Testis (tissue), 3 donors: Measurements from ENCODE around the gene PMP22. TPM values are rescaled to one million over a fixed set of nuclear protein-coding genes. Genes with fewer than 3 reads are reported as not detected.

ENCODE experiments used
- DNase-seq: peaks from one replicate; pipeline ENCODE4 v3.0.0-alpha.2; 2019
- H3K27ac ChIP-seq, 2 donors: fragments of 200-600 bp; sonication (generic); one replicate each; pipeline ENCODE4 v1.5.1; 2019
- H3K27me3 ChIP-seq: fragments of 200-600 bp; sonication (generic); one replicate; pipeline ENCODE4 v1.5.1; 2019
- H3K36me3 ChIP-seq: fragments of 200-600 bp; sonication (generic); one replicate; pipeline ENCODE4 v1.5.1; 2017; ENCODE audit warnings: low read depth; ENCODE audit errors: missing control alignments
- H3K4me1 ChIP-seq: fragments of 200-600 bp; sonication (generic); one replicate; pipeline ENCODE4 v1.5.1; 2019
- H3K4me3 ChIP-seq, 2 donors: fragments of 200-600 bp; sonication (generic); one replicate each; pipeline ENCODE4 v1.5.1; 2017 to 2019
- H3K9me3 ChIP-seq: fragments of 200-600 bp; sonication (generic); one replicate; pipeline ENCODE4 v1.5.1; 2017
- POLR2A ChIP-seq: fragments of 450-650 bp; IDR thresholded peaks from one replicate; pipeline ENCODE4 v1.6.1; 2017; ENCODE audit warnings: antibody characterized with exemption, mild to moderate bottlenecking, moderate library complexity
- WGBS, 2 donors: methylation state at CpG; one replicate each; pipeline ENCODE4 v1.1.5; 2018; 5-methylcytosine and 5-hydroxymethylcytosine counted together
- intact Hi-C: fragments of 100-400 bp; cut with DNase I; formaldehyde crosslinking; loops from one replicate; pipeline ENCODE4 v1.15.1; 2023; ENCODE audit warnings: low total_unique reads
- polyA plus RNA-seq: library from polyadenylated mRNA; stranded (reverse); fragments of 350-450 nt; fragmentation: Illumina TruSeq; extraction: RNeasy Lipid Tissue Mini Kit (QIAGEN cat#74804); gene quantifications from one replicate; pipeline ENCODE4 v1.2.3, GENCODE V29; 2014; ENCODE audit warnings: low read depth, low replicate concordance; ENCODE audit not compliant: insufficient read depth
- total RNA-seq, 2 donors: library from RNA; depleted of rRNA; stranded (reverse); fragments of >200 nt; gene quantifications; one replicate each; pipeline ENCODE4 v1.2.3, GENCODE V29; 2016
- TF ChIP-seq, protein P1 (sequence below), 3 experiments: fragments of 450-650 bp in 2 of 3; fragments of 200-600 bp in 1 of 3; sonication (generic) in 1 of 3; IDR thresholded peaks; one replicate each; pipeline ENCODE4 v1.5.1; 2016 to 2019; ENCODE audit warnings: antibody characterized with exemption in 3 of 3, mild to moderate bottlenecking in 2 of 3, moderate library complexity in 1 of 3

Gene PMP22
- total and polyA plus RNA-seq, 3 donors from 2014 or later = 31.1 to 70.0 (median 49.2) TPM

DNA sequence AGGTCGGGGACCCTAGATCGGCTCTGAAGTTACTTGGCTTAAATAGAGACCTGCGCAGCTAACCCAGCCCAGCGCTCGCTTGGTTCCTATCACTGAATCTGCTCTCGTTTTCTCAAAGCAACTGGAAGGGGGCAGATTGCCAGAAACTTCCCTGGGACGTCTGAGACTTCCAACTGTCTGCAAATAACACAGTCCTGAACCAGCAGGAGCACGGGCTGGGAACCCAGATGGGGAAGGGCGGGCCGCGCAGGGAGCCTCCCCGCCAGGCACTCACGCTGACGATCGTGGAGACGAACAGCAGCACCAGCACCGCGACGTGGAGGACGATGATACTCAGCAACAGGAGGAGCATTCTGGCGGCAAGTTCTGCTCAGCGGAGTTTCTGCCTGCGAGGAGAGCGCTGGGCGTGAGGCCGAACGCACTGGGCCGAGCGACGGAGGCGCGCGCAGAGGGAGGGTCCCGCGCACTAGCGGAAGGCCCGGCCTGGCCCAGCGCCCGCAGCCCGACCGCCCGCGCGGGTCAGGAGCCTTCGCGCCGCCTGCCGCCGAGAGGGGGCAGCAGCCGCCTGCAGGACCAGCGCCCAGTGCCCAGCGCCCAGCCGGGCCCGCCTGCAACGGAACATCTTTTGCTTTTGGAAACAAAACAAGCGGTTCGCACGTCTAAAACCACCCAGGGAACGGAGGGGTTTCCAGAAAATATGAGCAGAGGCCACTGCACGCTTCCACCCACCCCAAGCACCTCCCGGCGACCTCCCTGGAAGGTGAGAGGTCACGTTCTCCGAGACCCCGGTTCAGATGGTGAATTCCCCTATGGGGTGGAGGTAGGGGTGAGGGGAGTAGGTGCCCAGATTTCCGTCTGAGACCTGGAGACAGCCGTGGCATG is 4.5 kb downstream of the PMP22 start:
- intact Hi-C loops = no loop called here
- WGBS, 2 donors = 0 to 2% methylated on average over 15 to 51 of the region's 67 CpGs
- Histone ChIP-seq H3K9me3 (no peaks in the 10 kb centered on the region), H3K36me3 (no peaks in the 10 kb centered on the region), H3K4me1 (peaks cover 34% of the 10 kb centered on the region), H3K27me3 (no peaks in the 10 kb centered on the region), H3K4me3 (peak overlapping the region; percentile 70 to 80), H3K27ac (peak overlapping the region; percentile 88 to 93)
- TF ChIP-seq POLR2A = no peak
- TF ChIP-seq, protein P1, sequence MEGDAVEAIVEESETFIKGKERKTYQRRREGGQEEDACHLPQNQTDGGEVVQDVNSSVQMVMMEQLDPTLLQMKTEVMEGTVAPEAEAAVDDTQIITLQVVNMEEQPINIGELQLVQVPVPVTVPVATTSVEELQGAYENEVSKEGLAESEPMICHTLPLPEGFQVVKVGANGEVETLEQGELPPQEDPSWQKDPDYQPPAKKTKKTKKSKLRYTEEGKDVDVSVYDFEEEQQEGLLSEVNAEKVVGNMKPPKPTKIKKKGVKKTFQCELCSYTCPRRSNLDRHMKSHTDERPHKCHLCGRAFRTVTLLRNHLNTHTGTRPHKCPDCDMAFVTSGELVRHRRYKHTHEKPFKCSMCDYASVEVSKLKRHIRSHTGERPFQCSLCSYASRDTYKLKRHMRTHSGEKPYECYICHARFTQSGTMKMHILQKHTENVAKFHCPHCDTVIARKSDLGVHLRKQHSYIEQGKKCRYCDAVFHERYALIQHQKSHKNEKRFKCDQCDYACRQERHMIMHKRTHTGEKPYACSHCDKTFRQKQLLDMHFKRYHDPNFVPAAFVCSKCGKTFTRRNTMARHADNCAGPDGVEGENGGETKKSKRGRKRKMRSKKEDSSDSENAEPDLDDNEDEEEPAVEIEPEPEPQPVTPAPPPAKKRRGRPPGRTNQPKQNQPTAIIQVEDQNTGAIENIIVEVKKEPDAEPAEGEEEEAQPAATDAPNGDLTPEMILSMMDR (IDR thresholded peaks at IDR 0.05) = peak; percentile 80 to 92 (median 91)
- peak; percentile 88 for DNase-seq

- Histone ChIP-seq H3K36me3 (no peaks in the 10 kb centered on the region), H3K9me3 (no peaks in the 10 kb centered on the region), H3K27ac (no peak overlapping the region), H3K27me3 (no peaks in the 10 kb centered on the region), H3K4me1 (peaks cover 26% of the 10 kb centered on the region), H3K4me3 (no peak overlapping the region)
- TF ChIP-seq, protein P1 (IDR thresholded peaks at IDR 0.05) = no peak
- TF ChIP-seq POLR2A = no peak
- intact Hi-C loops = loop anchor here (5.0 kb wide), 1 partner anchor 244 kb away; no protein-coding TSS in a partner anchor
- WGBS, 2 donors = 78 to 82% methylated on average over 6 of the region's 6 CpGs
- DNase-seq = no peak
These were observed 7.2 kb downstream of the PMP22 start for GRCh38 chr17:15257796-15258512.

GRCh38 chr17:15257258-15257788 is 7.8 kb downstream of the PMP22 start:
- H3K9me3 ChIP-seq = no peaks in the 10 kb centered on the region
- H3K36me3 ChIP-seq = no peaks in the 10 kb centered on the region
- H3K27ac ChIP-seq = peak overlapping the region in 1 of 2 donors; percentile 26
- WGBS, 2 donors = 12 to 32% methylated on average over 7 to 17 of the region's 17 CpGs
- H3K27me3 ChIP-seq = no peaks in the 10 kb centered on the region
- H3K4me1 ChIP-seq = peaks cover 26% of the 10 kb centered on the region
- intact Hi-C loops = loop anchor here (5.0 kb wide), 1 partner anchor 245 kb away; no protein-coding TSS in a partner anchor
- DNase-seq = peak; percentile 85
- TF ChIP-seq, protein P1 (IDR thresholded peaks at IDR 0.05) = peak; percentile 82 to 92 (median 83)
- no peak for TF ChIP-seq POLR2A
- H3K4me3 ChIP-seq = no peak overlapping the region

DNA sequence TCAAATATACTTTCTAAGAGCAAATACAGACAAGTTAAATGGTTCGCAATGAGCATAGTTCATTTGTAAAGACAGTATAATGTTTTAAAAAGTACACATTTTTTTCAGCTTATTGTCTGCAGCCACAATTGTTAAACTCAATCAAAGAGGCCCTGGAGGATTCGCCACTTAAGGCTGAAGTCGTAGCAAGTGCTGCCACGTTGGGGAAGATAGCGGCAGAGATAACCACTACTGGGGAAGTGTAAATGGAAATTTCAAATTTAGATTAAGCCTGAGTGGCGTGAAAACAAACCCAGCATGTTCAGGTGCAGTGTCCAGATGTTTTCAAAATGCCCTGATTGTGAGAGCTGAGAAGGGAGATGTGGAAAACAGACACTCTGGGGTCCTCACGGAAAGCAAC is 8.4 kb downstream of the PMP22 start:
- H3K9me3 ChIP-seq = no peaks in the 10 kb centered on the region
- H3K4me1 ChIP-seq = peaks cover 26% of the 10 kb centered on the region
- no peaks in the 10 kb centered on the region for H3K27me3 ChIP-seq
- peak overlapping the region in 1 of 2 donors; percentile 26 for H3K27ac ChIP-seq
- WGBS, 2 donors = 63 to 65% methylated on average over 7 of the region's 7 CpGs
- no peaks in the 10 kb centered on the region for H3K36me3 ChIP-seq
- TF ChIP-seq, protein P1 (IDR thresholded peaks at IDR 0.05) = no peak
- no peak for TF ChIP-seq POLR2A
- intact Hi-C loops = loop anchor here (5.0 kb wide), 1 partner anchor 246 kb away; no protein-coding TSS in a partner anchor
- DNase-seq = no peak
- H3K4me3 ChIP-seq = no peak overlapping the region
